ENCODE data around the gene IGF2BP2.

DNA sequence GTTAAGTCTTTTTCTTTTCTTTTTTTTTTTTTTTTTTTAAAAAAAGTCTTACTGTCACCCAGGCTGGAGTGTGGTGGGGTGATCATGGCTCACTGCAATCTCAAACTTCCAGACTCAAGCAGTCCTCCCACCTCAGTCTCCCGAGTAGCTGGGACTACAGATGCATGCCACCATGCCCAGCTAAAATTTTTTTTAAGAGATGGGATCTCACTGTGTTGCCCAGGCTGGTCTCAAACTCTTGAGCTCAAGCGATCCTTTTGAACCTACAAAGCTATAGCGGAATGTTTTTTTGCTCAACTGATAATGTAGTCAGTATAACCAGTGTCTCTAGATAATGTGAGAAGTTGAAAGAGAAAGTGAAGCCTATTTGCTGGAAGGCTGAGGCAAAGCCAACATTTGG is 3.9 kb upstream of the IGF2BP2 start:
- TF ChIP-seq POLR2AphosphoS5 (IDR thresholded peaks at IDR 0.05) (no peak), POLR2A (IDR thresholded peaks at IDR 0.05; ENCODE audit: low read depth) (no peak), EP300 (IDR thresholded peaks at IDR 0.05) (no peak)
- TF ChIP-seq, protein P1, sequence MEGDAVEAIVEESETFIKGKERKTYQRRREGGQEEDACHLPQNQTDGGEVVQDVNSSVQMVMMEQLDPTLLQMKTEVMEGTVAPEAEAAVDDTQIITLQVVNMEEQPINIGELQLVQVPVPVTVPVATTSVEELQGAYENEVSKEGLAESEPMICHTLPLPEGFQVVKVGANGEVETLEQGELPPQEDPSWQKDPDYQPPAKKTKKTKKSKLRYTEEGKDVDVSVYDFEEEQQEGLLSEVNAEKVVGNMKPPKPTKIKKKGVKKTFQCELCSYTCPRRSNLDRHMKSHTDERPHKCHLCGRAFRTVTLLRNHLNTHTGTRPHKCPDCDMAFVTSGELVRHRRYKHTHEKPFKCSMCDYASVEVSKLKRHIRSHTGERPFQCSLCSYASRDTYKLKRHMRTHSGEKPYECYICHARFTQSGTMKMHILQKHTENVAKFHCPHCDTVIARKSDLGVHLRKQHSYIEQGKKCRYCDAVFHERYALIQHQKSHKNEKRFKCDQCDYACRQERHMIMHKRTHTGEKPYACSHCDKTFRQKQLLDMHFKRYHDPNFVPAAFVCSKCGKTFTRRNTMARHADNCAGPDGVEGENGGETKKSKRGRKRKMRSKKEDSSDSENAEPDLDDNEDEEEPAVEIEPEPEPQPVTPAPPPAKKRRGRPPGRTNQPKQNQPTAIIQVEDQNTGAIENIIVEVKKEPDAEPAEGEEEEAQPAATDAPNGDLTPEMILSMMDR (IDR thresholded peaks at IDR 0.05), result no peak
